Neural progenitor cell (in vitro differentiated cells): ENCODE results near the gene PRPH. TPM values are rescaled to one million over a fixed set of nuclear protein-coding genes. Genes with fewer than 3 reads are reported as not detected.
"Not testable (repeated sequence)": the region's sequence is repeated elsewhere in the genome, so short reads cannot be mapped to it uniquely, and the experiment has no call there.

ENCODE experiments used
- DNase-seq: peaks from one replicate; pipeline ENCODE4 v3.0.0-alpha.2; 2016; ENCODE audit warnings: low spot score
- H2AFZ ChIP-seq: fragments of 200-600 bp; sonication (generic); replicated peaks from 2 replicates; pipeline ENCODE4 v1.6.1; 2016; ENCODE audit warnings: antibody characterized with exemption
- H3F3A ChIP-seq: fragments of 200-600 bp; sonication (generic); 2 replicates; pipeline ENCODE4 v1.6.1; 2016; ENCODE audit warnings: antibody characterized with exemption, low read depth
- H3K27ac ChIP-seq: fragments of 200-600 bp; sonication (generic); 2 replicates; pipeline ENCODE4 v1.5.1; 2016; ENCODE audit warnings: mild to moderate bottlenecking
- H3K27me3 ChIP-seq: fragments of 200-600 bp; sonication (generic); 2 replicates; pipeline ENCODE4 v1.6.1; 2016; ENCODE audit warnings: mild to moderate bottlenecking, moderate library complexity
- H3K36me3 ChIP-seq: fragments of 200-600 bp; sonication (generic); 2 replicates; pipeline ENCODE4 v1.5.1; 2016
- H3K4me1 ChIP-seq: fragments of 200-600 bp; sonication (generic); 2 replicates; pipeline ENCODE4 v1.6.1; 2016; ENCODE audit warnings: mixed run types
- H3K4me2 ChIP-seq: fragments of 200-600 bp; sonication (generic); 2 replicates; pipeline ENCODE4 v1.6.1; 2016
- H3K4me3 ChIP-seq: fragments of 200-600 bp; sonication (generic); 2 replicates; pipeline ENCODE4 v1.5.1; 2016
- H3K79me2 ChIP-seq: fragments of 200-600 bp; sonication (generic); 2 replicates; pipeline ENCODE4 v1.6.1; 2016; ENCODE audit warnings: low read depth
- H3K9ac ChIP-seq: fragments of 200-600 bp; sonication (generic); 2 replicates; pipeline ENCODE4 v1.6.1; 2016
- H3K9me3 ChIP-seq: fragments of 200-600 bp; sonication (generic); 2 replicates; pipeline ENCODE4 v1.5.1; 2016; ENCODE audit warnings: low read depth
- H4K20me1 ChIP-seq: fragments of 200-600 bp; sonication (generic); 2 replicates; pipeline ENCODE4 v1.6.1; 2016; ENCODE audit warnings: low read depth
- H3K27ac Mint-ChIP-seq: 3 replicates; pipeline ENCODE4 v1.8.0; 2021; ENCODE audit warnings: mixed read lengths
- H3K27me3 Mint-ChIP-seq: 2 replicates; pipeline ENCODE4 v1.8.0; 2022; ENCODE audit warnings: low read depth, mild to moderate bottlenecking, inconsistent platforms, moderate library complexity, mixed read lengths; ENCODE audit not compliant: insufficient read depth
- H3K36me3 Mint-ChIP-seq: 3 replicates; pipeline ENCODE4 v1.8.0; 2021; ENCODE audit warnings: mixed read lengths
- H3K4me1 Mint-ChIP-seq: 3 replicates; pipeline ENCODE4 v1.8.0; 2021; ENCODE audit warnings: mixed read lengths
- H3K4me3 Mint-ChIP-seq: 3 replicates; pipeline ENCODE4 v1.8.0; 2021; ENCODE audit warnings: mild to moderate bottlenecking, moderate library complexity, mixed read lengths
- H3K9me3 Mint-ChIP-seq: 3 replicates; pipeline ENCODE4 v1.8.0; 2020; ENCODE audit warnings: mixed read lengths
- EZH2 ChIP-seq: fragments of 200-600 bp; sonication (generic); IDR thresholded peaks from 2 replicates; pipeline ENCODE4 v1.6.1; 2017; ENCODE audit warnings: antibody characterized with exemption, mild to moderate bottlenecking, moderate library complexity
- EZH2phosphoT487 ChIP-seq: fragments of 200-600 bp; sonication (generic); IDR thresholded peaks from 2 replicates; pipeline ENCODE4 v1.6.1; 2017; ENCODE audit warnings: antibody characterized with exemption
- total RNA-seq: library from RNA; depleted of rRNA; stranded (reverse); fragments of >200 nt; gene quantifications from 2 replicates; pipeline ENCODE4 v1.2.3, GENCODE V29; 2015; ENCODE audit warnings: low replicate concordance
- TF ChIP-seq, protein P1 (sequence below): fragments of 200-600 bp; sonication (generic); IDR thresholded peaks from 2 replicates; pipeline ENCODE4 v1.5.1; 2017; ENCODE audit warnings: antibody characterized with exemption, mild to moderate bottlenecking

Gene PRPH
- total RNA-seq, 1 donor from 2014 or later: not detected

- Histone ChIP-seq H3K4me1 (peaks cover 31% of the 10 kb centered on the region), H3K79me2 (peaks cover 69% of the 10 kb centered on the region), H2AFZ (peak overlapping the region; percentile 69)
Measured at GRCh38 chr12:49264466-49264872, 30.5 kb upstream of the PRPH start.

GRCh38 chr12:49264873-49265792, 29.8 kb upstream of the PRPH start, which contains the start of gene TUBA1C:
Gene TUBA1C (plus strand): TSS chr12:49265082. CDS start chr12:49265182, 100 bp downstream.
- Histone ChIP-seq H3K4me1 (peaks cover 25% of the 10 kb centered on the region), H3K9ac (peak within 1 kb of the TSS; percentile 43), H3K36me3 (peaks cover 3% of the 10 kb centered on the region), H3K27ac (peak within 1 kb of the TSS; percentile 39), H3K79me2 (peaks cover 74% of the 10 kb centered on the region), H3K9me3 (no peaks in the 10 kb centered on the region), H4K20me1 (peaks cover 31% of the 10 kb centered on the region), H2AFZ (peak within 1 kb of the TSS; percentile 69), H3K4me2 (peak within 1 kb of the TSS; percentile 83), H3K27me3 (no peaks in the 10 kb centered on the region), H3K4me3 (peak within 1 kb of the TSS; percentile 65), H3F3A (peaks cover 69% of the 10 kb centered on the region)
- H3K27ac Mint-ChIP-seq: no peak within 1 kb of the TSS
- no peak for TF ChIP-seq EZH2
- no peak for TF ChIP-seq EZH2phosphoT487
- TF ChIP-seq, protein P1, sequence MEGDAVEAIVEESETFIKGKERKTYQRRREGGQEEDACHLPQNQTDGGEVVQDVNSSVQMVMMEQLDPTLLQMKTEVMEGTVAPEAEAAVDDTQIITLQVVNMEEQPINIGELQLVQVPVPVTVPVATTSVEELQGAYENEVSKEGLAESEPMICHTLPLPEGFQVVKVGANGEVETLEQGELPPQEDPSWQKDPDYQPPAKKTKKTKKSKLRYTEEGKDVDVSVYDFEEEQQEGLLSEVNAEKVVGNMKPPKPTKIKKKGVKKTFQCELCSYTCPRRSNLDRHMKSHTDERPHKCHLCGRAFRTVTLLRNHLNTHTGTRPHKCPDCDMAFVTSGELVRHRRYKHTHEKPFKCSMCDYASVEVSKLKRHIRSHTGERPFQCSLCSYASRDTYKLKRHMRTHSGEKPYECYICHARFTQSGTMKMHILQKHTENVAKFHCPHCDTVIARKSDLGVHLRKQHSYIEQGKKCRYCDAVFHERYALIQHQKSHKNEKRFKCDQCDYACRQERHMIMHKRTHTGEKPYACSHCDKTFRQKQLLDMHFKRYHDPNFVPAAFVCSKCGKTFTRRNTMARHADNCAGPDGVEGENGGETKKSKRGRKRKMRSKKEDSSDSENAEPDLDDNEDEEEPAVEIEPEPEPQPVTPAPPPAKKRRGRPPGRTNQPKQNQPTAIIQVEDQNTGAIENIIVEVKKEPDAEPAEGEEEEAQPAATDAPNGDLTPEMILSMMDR: no peak
- peaks cover 2% of the 10 kb centered on the region for H3K27me3 Mint-ChIP-seq
- H3K9me3 Mint-ChIP-seq: no peaks in the 10 kb centered on the region
- H3K4me3 Mint-ChIP-seq: peak within 1 kb of the TSS; percentile 88
- DNase-seq: peak; percentile 95
- H3K36me3 Mint-ChIP-seq: peaks cover 20% of the 10 kb centered on the region
- peaks cover 30% of the 10 kb centered on the region for H3K4me1 Mint-ChIP-seq

More at GRCh38 chr12:49264466-49264872, 30.5 kb upstream of the PRPH start:
- Mint-ChIP-seq H3K9me3 (no peaks in the 10 kb centered on the region), H3K27me3 (peaks cover 2% of the 10 kb centered on the region), H3K4me1 (peaks cover 34% of the 10 kb centered on the region), H3K36me3 (peaks cover 13% of the 10 kb centered on the region), H3K4me3 (peak overlapping the region; percentile 88), H3K27ac (no peak overlapping the region)
- Histone ChIP-seq H3K27ac (no peak overlapping the region), H3K9me3 (no peaks in the 10 kb centered on the region), H3F3A (peaks cover 70% of the 10 kb centered on the region), H3K4me3 (peak overlapping the region; percentile 65), H3K36me3 (no peaks in the 10 kb centered on the region), H4K20me1 (peaks cover 26% of the 10 kb centered on the region), H3K9ac (no peak overlapping the region), H3K27me3 (no peaks in the 10 kb centered on the region), H3K4me2 (peak overlapping the region; percentile 83)
- DNase-seq: peak; percentile 59
- TF ChIP-seq EZH2 (no peak), EZH2phosphoT487 (no peak)
- TF ChIP-seq, protein P1: no peak

DNA sequence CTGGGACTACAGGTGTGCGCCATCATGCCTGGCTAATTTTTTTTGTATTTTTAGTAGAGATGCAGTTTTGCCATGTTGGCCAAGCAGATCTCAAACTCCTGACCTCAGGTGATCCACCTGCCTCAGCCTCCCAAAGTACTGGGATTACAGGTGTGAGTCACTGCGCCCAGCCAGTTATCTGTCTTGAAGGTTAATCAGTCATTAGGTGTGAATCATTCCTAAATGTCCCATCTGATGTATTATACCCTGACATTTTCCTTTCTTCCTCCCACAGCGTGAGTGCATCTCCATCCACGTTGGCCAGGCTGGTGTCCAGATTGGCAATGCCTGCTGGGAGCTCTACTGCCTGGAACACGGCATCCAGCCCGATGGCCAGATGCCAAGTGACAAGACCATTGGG, 25.8 kb upstream of the PRPH start:
- H3K27ac Mint-ChIP-seq, H3K27me3 ChIP-seq, H3K4me3 ChIP-seq, DNase-seq, H3K27me3 Mint-ChIP-seq, H3K9me3 Mint-ChIP-seq, H3K36me3 ChIP-seq, H3K9me3 ChIP-seq, H3K9ac ChIP-seq, H2AFZ ChIP-seq: not testable (repeated sequence)
- Histone ChIP-seq H4K20me1 (peaks cover 53% of the 10 kb centered on the region), H3K27ac (peak overlapping the region; percentile 74), H3K4me1 (peaks cover 17% of the 10 kb centered on the region), H3F3A (peaks cover 81% of the 10 kb centered on the region), H3K4me2 (peak overlapping the region; percentile 83), H3K79me2 (peaks cover 57% of the 10 kb centered on the region)
- Mint-ChIP-seq H3K4me3 (peak overlapping the region; percentile 67), H3K4me1 (peaks cover 25% of the 10 kb centered on the region), H3K36me3 (peaks cover 31% of the 10 kb centered on the region)
